ENCODE data around the gene TCP10L. TPM values are rescaled to one million over a fixed set of nuclear protein-coding genes. Genes with fewer than 3 reads are reported as not detected.

The TCP10L gene
- total RNA-seq, 1 donor from 2014 or later = 0.34 TPM

DNA sequence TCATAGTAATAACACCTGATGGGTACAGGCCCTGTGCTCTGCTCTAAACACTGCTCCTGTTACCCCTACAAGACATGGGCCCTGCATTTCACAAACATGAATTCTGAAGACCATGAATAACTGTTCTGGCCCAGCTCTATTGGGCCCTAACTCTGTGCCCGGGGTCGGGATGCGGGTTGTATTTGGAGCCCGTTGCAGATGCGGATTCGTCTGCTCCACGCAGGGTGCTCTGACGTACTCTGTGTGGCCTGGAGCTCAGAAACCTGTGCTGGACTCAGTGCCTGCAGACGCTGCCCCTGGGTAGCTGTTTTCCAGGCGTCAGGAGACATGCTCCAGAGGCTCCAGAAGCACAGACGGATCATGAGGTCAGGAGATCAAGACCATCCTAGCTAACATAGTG is 10.1 kb upstream of the TCP10L start:
- Histone ChIP-seq H4K20me1 (ENCODE audit: insufficient read depth, low read length) (no peaks in the 10 kb centered on the region), H3K9me3 (ENCODE audit: insufficient read depth, low read depth, low read length) (no peaks in the 10 kb centered on the region), H3K79me2 (ENCODE audit: insufficient read depth, low read length) (no peaks in the 10 kb centered on the region), H3K4me2 (ENCODE audit: low read length) (no peak overlapping the region), H3K27ac (ENCODE audit: low read depth, low read length) (no peak overlapping the region), H2AFZ (ENCODE audit: low read depth, low read length) (no peak overlapping the region), H3K27me3 (ENCODE audit: insufficient read depth, low read length) (no peaks in the 10 kb centered on the region), H3K4me3 (ENCODE audit: insufficient read depth, low read depth, low read length) (no peak overlapping the region), H3K36me3 (ENCODE audit: insufficient read depth, low read length) (no peaks in the 10 kb centered on the region), H3K9ac (ENCODE audit: low read length) (no peak overlapping the region), H3K4me1 (ENCODE audit: insufficient read depth, low read length) (peaks cover 11% of the 10 kb centered on the region)
- H3K4me1 Mint-ChIP-seq (ENCODE audit: low read depth, unreplicated experiment) = peaks cover 5% of the 10 kb centered on the region
- TF ChIP-seq, protein P1, sequence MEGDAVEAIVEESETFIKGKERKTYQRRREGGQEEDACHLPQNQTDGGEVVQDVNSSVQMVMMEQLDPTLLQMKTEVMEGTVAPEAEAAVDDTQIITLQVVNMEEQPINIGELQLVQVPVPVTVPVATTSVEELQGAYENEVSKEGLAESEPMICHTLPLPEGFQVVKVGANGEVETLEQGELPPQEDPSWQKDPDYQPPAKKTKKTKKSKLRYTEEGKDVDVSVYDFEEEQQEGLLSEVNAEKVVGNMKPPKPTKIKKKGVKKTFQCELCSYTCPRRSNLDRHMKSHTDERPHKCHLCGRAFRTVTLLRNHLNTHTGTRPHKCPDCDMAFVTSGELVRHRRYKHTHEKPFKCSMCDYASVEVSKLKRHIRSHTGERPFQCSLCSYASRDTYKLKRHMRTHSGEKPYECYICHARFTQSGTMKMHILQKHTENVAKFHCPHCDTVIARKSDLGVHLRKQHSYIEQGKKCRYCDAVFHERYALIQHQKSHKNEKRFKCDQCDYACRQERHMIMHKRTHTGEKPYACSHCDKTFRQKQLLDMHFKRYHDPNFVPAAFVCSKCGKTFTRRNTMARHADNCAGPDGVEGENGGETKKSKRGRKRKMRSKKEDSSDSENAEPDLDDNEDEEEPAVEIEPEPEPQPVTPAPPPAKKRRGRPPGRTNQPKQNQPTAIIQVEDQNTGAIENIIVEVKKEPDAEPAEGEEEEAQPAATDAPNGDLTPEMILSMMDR (IDR thresholded peaks at IDR 0.05; ENCODE audit: insufficient read depth, low read depth, low read length) = no peak
- TF ChIP-seq EZH2 (IDR thresholded peaks at IDR 0.05; ENCODE audit: insufficient read depth, low read length) = no peak
- peaks cover 10% of the 10 kb centered on the region for H3K27me3 Mint-ChIP-seq (ENCODE audit: low read depth, unreplicated experiment)
- H3K36me3 Mint-ChIP-seq (ENCODE audit: low read depth, unreplicated experiment) = no peaks in the 10 kb centered on the region
- DNase-seq (ENCODE audit: low read depth) = no peak
- H3K9me3 Mint-ChIP-seq (ENCODE audit: unreplicated experiment) = no peaks in the 10 kb centered on the region
- H3K27ac Mint-ChIP-seq (ENCODE audit: unreplicated experiment) = no peak overlapping the region
- no peak overlapping the region for H3K4me3 Mint-ChIP-seq (ENCODE audit: unreplicated experiment)
- FAIRE-seq = no peak

DNA sequence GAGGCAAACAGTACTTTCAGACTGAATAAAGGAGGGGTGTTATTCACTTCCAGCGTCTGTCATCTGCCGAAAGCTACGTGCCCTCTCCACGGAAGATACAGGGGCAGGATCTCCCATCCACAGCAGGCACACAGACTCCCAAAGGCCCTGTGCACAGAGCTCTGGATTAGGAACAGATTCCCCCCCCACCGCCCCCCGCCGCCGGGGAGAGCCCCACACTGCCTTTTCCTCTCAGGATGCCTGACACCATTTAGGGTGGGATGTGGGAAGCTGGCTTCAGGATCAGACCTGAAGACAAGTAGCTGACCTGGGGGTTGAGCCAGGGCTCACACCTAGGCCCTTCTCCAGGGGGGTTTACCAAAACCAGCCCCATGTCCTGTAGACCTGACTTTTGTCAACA is 8.4 kb upstream of the TCP10L start:
- no peak for DNase-seq (ENCODE audit: low read depth)
- Histone ChIP-seq H3K4me2 (ENCODE audit: low read length) (no peak overlapping the region), H4K20me1 (ENCODE audit: insufficient read depth, low read length) (no peaks in the 10 kb centered on the region), H3K4me3 (ENCODE audit: insufficient read depth, low read depth, low read length) (no peak overlapping the region), H3K79me2 (ENCODE audit: insufficient read depth, low read length) (no peaks in the 10 kb centered on the region), H3K36me3 (ENCODE audit: insufficient read depth, low read length) (no peaks in the 10 kb centered on the region), H3K27me3 (ENCODE audit: insufficient read depth, low read length) (no peaks in the 10 kb centered on the region), H3K9me3 (ENCODE audit: insufficient read depth, low read depth, low read length) (no peaks in the 10 kb centered on the region), H3K9ac (ENCODE audit: low read length) (no peak overlapping the region), H3K4me1 (ENCODE audit: insufficient read depth, low read length) (peaks cover 11% of the 10 kb centered on the region), H2AFZ (ENCODE audit: low read depth, low read length) (no peak overlapping the region), H3K27ac (ENCODE audit: low read depth, low read length) (no peak overlapping the region)
- TF ChIP-seq EZH2 (IDR thresholded peaks at IDR 0.05; ENCODE audit: insufficient read depth, low read length) = no peak
- TF ChIP-seq, protein P1 (IDR thresholded peaks at IDR 0.05; ENCODE audit: insufficient read depth, low read depth, low read length) = no peak
- Mint-ChIP-seq H3K27ac (ENCODE audit: unreplicated experiment) (no peak overlapping the region), H3K9me3 (ENCODE audit: unreplicated experiment) (no peaks in the 10 kb centered on the region), H3K36me3 (ENCODE audit: low read depth, unreplicated experiment) (no peaks in the 10 kb centered on the region), H3K4me1 (ENCODE audit: low read depth, unreplicated experiment) (peaks cover 5% of the 10 kb centered on the region), H3K4me3 (ENCODE audit: unreplicated experiment) (no peak overlapping the region), H3K27me3 (ENCODE audit: low read depth, unreplicated experiment) (peaks cover 10% of the 10 kb centered on the region)
- FAIRE-seq = no peak

DNA sequence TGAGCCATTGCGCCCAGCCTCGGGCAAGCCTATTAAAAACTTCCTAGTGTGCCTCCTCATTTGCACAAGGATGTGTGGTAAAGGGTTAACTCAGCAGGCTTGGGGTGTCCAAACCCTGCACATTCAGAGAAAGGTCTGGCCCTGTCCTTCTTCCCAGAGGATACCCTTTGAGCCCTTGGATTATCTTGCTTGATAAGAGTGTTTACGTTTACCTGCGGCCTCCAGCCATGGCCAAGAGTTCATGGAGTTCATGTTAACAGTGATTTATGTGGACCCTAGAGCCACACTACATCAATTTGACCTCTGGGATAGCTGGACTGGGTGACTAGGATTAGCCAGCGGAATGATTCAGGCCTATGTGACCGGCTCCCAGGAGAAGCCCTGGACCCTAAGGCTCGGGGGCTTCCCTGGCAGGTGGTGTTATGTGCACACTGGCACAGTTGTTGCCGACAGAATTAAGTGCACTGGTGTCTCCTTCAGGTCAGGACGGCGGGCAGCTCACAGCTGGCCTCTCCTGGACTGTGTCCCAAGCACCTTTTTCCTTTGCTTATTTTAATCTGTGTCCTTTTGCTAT is 7.7 kb upstream of the TCP10L start:
- no peaks in the 10 kb centered on the region for H3K9me3 ChIP-seq (ENCODE audit: insufficient read depth, low read depth, low read length)
- Mint-ChIP-seq H3K36me3 (ENCODE audit: low read depth, unreplicated experiment) (no peaks in the 10 kb centered on the region), H3K4me3 (ENCODE audit: unreplicated experiment) (no peak overlapping the region), H3K27ac (ENCODE audit: unreplicated experiment) (no peak overlapping the region), H3K9me3 (ENCODE audit: unreplicated experiment) (no peaks in the 10 kb centered on the region), H3K27me3 (ENCODE audit: low read depth, unreplicated experiment) (peaks cover 10% of the 10 kb centered on the region), H3K4me1 (ENCODE audit: low read depth, unreplicated experiment) (peaks cover 5% of the 10 kb centered on the region)
- H3K4me1 ChIP-seq (ENCODE audit: insufficient read depth, low read length) = peaks cover 11% of the 10 kb centered on the region
- H3K4me3 ChIP-seq (ENCODE audit: insufficient read depth, low read depth, low read length) = no peak overlapping the region
- FAIRE-seq (no peak), DNase-seq (ENCODE audit: low read depth) (no peak)
- H3K4me2 ChIP-seq (ENCODE audit: low read length) = no peak overlapping the region
- no peaks in the 10 kb centered on the region for H3K36me3 ChIP-seq (ENCODE audit: insufficient read depth, low read length)
- no peak overlapping the region for H3K27ac ChIP-seq (ENCODE audit: low read depth, low read length)
- TF ChIP-seq EZH2 (IDR thresholded peaks at IDR 0.05; ENCODE audit: insufficient read depth, low read length) = no peak
- TF ChIP-seq, protein P1 (IDR thresholded peaks at IDR 0.05; ENCODE audit: insufficient read depth, low read depth, low read length) = no peak
- no peaks in the 10 kb centered on the region for H3K27me3 ChIP-seq (ENCODE audit: insufficient read depth, low read length)
- no peaks in the 10 kb centered on the region for H4K20me1 ChIP-seq (ENCODE audit: insufficient read depth, low read length)
- H3K9ac ChIP-seq (ENCODE audit: low read length) = no peak overlapping the region
- no peaks in the 10 kb centered on the region for H3K79me2 ChIP-seq (ENCODE audit: insufficient read depth, low read length)
- no peak overlapping the region for H2AFZ ChIP-seq (ENCODE audit: low read depth, low read length)
